Astrocyte of the hippocampus (primary cell): ENCODE results near the gene FBLN5.
"Not testable (repeated sequence)": the region's sequence is repeated elsewhere in the genome, so short reads cannot be mapped to it uniquely, and the experiment has no call there.

Source experiments
- DNase-seq: peaks from one replicate; pipeline ENCODE4 v3.0.0; 2011; ENCODE audit warnings: low read depth, low spot score

The FBLN5 gene

GRCh38 chr14:91884664-91885063, 62.8 kb downstream of the FBLN5 start:
- no peak for DNase-seq

GRCh38 chr14:91883753-91884152, 63.7 kb downstream of the FBLN5 start:
- DNase-seq: no peak

GRCh38 chr14:91882776-91883175, 64.7 kb downstream of the FBLN5 start:
- no peak for DNase-seq

GRCh38 chr14:91882369-91882768, 65.1 kb downstream of the FBLN5 start:
- no peak for DNase-seq

GRCh38 chr14:91879196-91879595, 68.3 kb downstream of the FBLN5 start:
- no peak for DNase-seq

GRCh38 chr14:91878274-91878673, 69.2 kb downstream of the FBLN5 start:
- DNase-seq: no peak

- no peak for DNase-seq
Measured at GRCh38 chr14:91877376-91877915, 70.0 kb downstream of the FBLN5 start.

GRCh38 chr14:91876492-91876891, 71.0 kb downstream of the FBLN5 start:
- no peak for DNase-seq

- no peak for DNase-seq
Measured at GRCh38 chr14:91875525-91876286, 71.8 kb downstream of the FBLN5 start.

- peak; percentile 80 for DNase-seq
Measured at GRCh38 chr14:91873471-91874415, 73.8 kb downstream of the FBLN5 start.

GRCh38 chr14:91872517-91873470, 74.7 kb downstream of the FBLN5 start:
- peak; percentile 52 for DNase-seq

- no peak for DNase-seq
Measured at GRCh38 chr14:91872011-91872501, 75.4 kb downstream of the FBLN5 start.

- not testable (repeated sequence) for DNase-seq
Measured at GRCh38 chr14:91871401-91871800, 76.1 kb downstream of the FBLN5 start.

- DNase-seq: no peak
Measured at GRCh38 chr14:91870890-91871289, 76.6 kb downstream of the FBLN5 start.

- DNase-seq: no peak
Measured at GRCh38 chr14:91870001-91870400, 77.5 kb downstream of the FBLN5 start.

- peak; percentile 55 for DNase-seq
Measured at GRCh38 chr14:91869556-91869955, 77.9 kb downstream of the FBLN5 start.

- no peak for DNase-seq
Measured at GRCh38 chr14:91867316-91867988, 80.0 kb downstream of the FBLN5 start, which contains the start of gene TC2N. TSS of gene TC2N (minus strand) at chr14:91867536. CDS start at chr14:91813769, 53,767 bp downstream.

- DNase-seq: no peak
Measured at GRCh38 chr14:91866511-91867295, 80.8 kb downstream of the FBLN5 start.

- DNase-seq: peak; percentile 86
Measured at GRCh38 chr14:91866061-91866460, 81.4 kb downstream of the FBLN5 start.
